Activated T-helper 2 cell treated with anti-CD3 and anti-CD28 coated beads, Interferon-gamma antibody, Interleukin-2, Interleukin-4, amounts not matched to agents 10 μg/mL and 5 μg/mL and 100 μg/mL, durations not matched to agents 14 hours and 24 hours and 36 hours (primary cell): ENCODE data around the gene TEPSIN. TPM values are rescaled to one million over a fixed set of nuclear protein-coding genes. Genes with fewer than 3 reads are reported as not detected.

Source experiments
- DNase-seq: peaks from one replicate; pipeline ENCODE4 v3.0.0; 2021; ENCODE audit warnings: low spot score
- H3K27ac Mint-ChIP-seq: one replicate; pipeline ENCODE4 v1.8.0; 2021; ENCODE audit warnings: mixed read lengths
- H3K27me3 Mint-ChIP-seq: one replicate; pipeline ENCODE4 v1.8.0; 2021; ENCODE audit warnings: low read depth, mixed read lengths
- H3K36me3 Mint-ChIP-seq: one replicate; pipeline ENCODE4 v1.8.0; 2021; ENCODE audit warnings: low read depth, mixed read lengths
- H3K4me1 Mint-ChIP-seq: one replicate; pipeline ENCODE4 v1.8.0; 2021; ENCODE audit warnings: low read depth, mixed read lengths
- H3K4me3 Mint-ChIP-seq: one replicate; pipeline ENCODE4 v1.8.0; 2021; ENCODE audit warnings: low read depth, mild to moderate bottlenecking, moderate library complexity, mixed read lengths
- H3K9me3 Mint-ChIP-seq: one replicate; pipeline ENCODE4 v1.8.0; 2021; ENCODE audit warnings: mixed read lengths
- intact Hi-C: fragments of 100-400 bp; cut with micrococcal nuclease; formaldehyde crosslinking; loops from one replicate; pipeline ENCODE4 v1.15.1; 2023
- total RNA-seq: library from RNA; stranded (reverse); gene quantifications from 2 replicates; pipeline ENCODE4 v1.2.3, GENCODE V29; 2022

The TEPSIN gene
- total RNA-seq, 1 donor from 2014 or later: 39.1 TPM

DNA sequence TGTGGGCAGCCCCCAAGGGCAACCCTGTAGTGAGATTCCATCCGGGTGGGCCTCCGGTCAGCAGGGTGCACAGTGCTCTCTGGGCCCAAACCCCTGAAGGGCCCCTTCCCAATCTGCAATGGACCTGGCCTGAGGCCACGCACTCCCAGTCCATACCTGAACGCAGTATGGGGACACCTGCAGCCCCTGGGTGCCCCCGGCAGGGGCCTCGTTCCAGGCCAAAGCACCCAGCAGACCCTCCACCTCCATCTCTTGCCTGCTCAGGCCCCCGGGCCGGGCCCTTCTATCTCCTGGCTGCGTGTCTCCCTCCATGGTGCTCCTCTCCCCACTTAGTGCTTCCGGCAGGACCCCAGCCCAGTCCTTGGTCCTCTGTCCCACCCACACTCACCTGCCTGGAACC lies 55.5 kb downstream of the TEPSIN start:
- intact Hi-C loops: no loop called here
- Mint-ChIP-seq H3K4me1 (no peaks in the 10 kb centered on the region), H3K36me3 (no peaks in the 10 kb centered on the region), H3K4me3 (no peak overlapping the region), H3K9me3 (no peaks in the 10 kb centered on the region), H3K27ac (no peak overlapping the region), H3K27me3 (no peaks in the 10 kb centered on the region)
- no peak for DNase-seq

DNA sequence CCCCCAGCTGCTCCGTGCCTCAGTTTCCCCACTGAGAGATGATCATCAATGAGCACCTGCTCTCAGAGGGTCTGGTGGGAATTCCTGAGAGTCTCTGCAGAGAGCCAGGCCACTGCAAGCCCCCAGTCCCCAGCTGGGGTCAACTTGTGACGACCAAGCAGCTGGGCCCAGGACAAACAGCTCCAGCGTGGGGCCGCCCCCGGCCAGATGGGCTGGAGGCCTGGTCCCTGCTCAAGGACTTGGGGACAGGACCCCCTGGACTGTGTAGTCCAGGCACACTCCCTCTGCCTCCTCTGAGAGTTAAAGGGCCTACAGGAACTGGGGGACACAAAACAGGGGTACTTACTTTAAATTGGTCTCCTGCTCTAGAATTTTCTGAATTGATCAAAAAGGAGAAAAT lies 56.3 kb downstream of the TEPSIN start:
- Mint-ChIP-seq H3K4me3 (no peak overlapping the region), H3K36me3 (no peaks in the 10 kb centered on the region), H3K4me1 (no peaks in the 10 kb centered on the region), H3K27me3 (no peaks in the 10 kb centered on the region), H3K9me3 (no peaks in the 10 kb centered on the region), H3K27ac (no peak overlapping the region)
- DNase-seq: no peak
- intact Hi-C loops: no loop called here

DNA sequence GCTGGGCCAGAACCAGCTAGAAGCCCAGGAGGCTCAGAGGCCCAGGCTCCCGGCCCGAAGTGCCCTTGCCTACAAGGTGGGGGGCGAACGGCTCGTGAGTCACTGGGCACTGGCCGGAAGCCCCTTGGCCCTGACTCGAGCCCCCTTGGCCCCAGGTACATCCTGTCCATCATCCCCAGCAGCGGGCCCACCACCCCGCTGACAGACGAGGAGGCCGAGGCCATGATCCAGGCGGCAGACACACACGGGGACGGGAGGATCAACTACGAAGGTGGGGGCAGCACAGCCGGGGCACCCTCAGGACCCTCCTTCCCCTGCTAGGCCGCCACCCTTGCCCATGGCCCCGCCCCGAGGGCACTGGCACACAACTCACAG lies 57.1 kb downstream of the TEPSIN start:
- H3K36me3 Mint-ChIP-seq: no peaks in the 10 kb centered on the region
- intact Hi-C loops: no loop called here

DNA sequence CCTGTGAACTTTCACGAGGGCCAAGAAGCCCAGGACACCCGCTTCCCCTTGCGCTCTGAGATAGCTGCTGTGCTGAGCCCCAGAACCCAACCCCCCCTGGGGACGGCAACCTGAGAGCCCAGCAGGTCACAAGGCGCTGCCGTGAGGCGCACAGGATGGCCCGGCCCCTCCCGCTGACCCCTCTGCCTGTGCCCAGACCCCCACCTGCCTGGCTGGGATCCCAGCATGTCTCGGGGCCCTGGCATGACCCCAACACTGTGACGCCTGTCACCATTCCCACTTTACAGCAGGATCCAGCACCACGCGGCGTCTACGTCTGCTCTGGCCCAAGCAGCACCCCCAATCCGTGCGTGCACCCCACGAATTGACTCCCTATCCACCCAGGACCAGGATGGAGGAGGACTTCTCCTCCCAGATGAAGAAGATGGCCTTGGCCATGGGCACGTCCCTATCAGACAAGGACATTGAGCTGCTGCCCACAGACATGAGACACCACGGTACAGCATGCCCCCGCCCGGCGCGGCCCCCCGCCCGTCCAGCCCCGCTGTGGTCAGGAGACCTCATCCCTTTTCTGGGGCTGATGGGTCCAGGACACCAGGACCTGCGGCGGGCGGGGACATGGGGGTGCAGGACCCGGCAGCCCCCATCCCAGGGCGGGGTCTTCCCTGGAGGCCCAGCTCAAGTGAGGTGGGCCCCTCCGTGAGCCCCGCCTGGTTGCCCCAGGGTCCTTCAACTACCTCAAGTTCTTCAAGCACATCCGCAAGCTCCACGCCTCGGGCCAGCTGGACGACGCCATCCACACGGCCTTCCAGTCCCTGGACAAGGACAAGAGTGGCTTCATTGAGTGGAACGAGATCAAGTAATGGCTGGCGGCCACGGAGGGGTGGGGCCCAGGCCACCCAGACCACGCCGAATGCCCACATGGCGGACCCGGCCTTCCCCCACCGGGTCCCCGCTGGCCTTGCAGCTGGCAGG lies 57.7 kb downstream of the TEPSIN start:
- Mint-ChIP-seq H3K27ac (no peak overlapping the region), H3K4me1 (no peaks in the 10 kb centered on the region), H3K4me3 (no peak overlapping the region), H3K27me3 (no peaks in the 10 kb centered on the region), H3K9me3 (no peaks in the 10 kb centered on the region), H3K36me3 (no peaks in the 10 kb centered on the region)
- intact Hi-C loops: no loop called here
- DNase-seq: no peak

More for the DNA sequence above, 57.1 kb downstream of the TEPSIN start:
- Mint-ChIP-seq H3K4me3 (no peak overlapping the region), H3K27ac (no peak overlapping the region), H3K27me3 (no peaks in the 10 kb centered on the region), H3K4me1 (no peaks in the 10 kb centered on the region), H3K9me3 (no peaks in the 10 kb centered on the region)
- DNase-seq: no peak

DNA sequence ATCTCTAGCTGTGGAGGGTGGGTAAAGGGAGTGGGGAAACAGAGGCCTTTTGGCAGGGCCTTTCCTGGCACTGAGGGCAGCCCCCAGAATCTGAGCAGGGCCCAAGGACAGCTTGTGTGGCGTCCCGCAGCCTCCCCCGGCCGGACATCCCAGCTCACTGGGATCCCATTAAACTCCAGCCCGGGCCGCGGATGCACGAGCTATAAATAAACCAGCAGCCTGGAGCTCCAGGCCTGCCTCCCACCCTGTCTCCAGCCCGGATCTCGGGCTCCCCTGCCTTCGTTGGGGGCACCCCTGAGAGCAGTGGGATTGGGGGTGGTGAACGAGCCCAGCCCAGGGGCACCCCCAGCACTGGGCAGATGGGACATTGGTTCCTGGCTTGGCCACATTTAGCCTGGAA lies 59.0 kb downstream of the TEPSIN start:
- no peak overlapping the region for H3K4me3 Mint-ChIP-seq
- DNase-seq: no peak
- H3K4me1 Mint-ChIP-seq: no peaks in the 10 kb centered on the region
- intact Hi-C loops: no loop called here
- no peak overlapping the region for H3K27ac Mint-ChIP-seq
- peaks cover 2% of the 10 kb centered on the region for H3K27me3 Mint-ChIP-seq
- no peaks in the 10 kb centered on the region for H3K36me3 Mint-ChIP-seq
- no peaks in the 10 kb centered on the region for H3K9me3 Mint-ChIP-seq

DNA sequence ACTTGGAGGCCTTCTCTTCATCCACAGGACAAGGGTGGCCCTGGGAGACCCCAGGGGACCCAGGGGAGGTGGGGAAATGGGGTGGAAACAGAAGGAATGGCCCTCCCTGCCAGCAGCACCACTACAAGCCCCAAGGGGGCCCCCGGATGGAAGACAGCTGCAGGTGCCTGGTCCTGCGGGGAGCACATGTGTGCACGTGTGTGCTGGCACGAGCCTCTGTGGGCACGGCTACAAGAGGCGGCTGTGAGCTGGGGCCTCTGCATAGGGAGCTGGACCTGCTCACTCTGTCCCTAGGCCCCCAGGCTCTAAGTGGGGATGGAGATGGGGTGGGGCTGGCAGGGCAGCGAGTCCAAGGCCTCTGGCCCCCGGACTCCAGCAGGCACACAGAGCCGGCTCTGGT lies 59.6 kb downstream of the TEPSIN start:
- Mint-ChIP-seq H3K27me3 (peaks cover 2% of the 10 kb centered on the region), H3K9me3 (no peaks in the 10 kb centered on the region), H3K4me1 (no peaks in the 10 kb centered on the region), H3K27ac (no peak overlapping the region), H3K4me3 (no peak overlapping the region), H3K36me3 (no peaks in the 10 kb centered on the region)
- DNase-seq: no peak
- intact Hi-C loops: no loop called here

Other genes starting within 250 kb of the TEPSIN start
- gene CHMP6, start 247.2 kb downstream of the TEPSIN start, total RNA-seq: 29.5 and 36.9 TPM in 2 replicates
- 5.3 TPM in 2 replicates for gene BAIAP2, start 203.9 kb downstream of the TEPSIN start, total RNA-seq
- not detected in 2 replicates for gene PVALEF, start 73.5 kb downstream of the TEPSIN start, total RNA-seq
- gene AATK, start 72.8 kb downstream of the TEPSIN start, total RNA-seq: 0.48 and 0.89 TPM in 2 replicates
- gene CEP131, start 16.1 kb downstream of the TEPSIN start, total RNA-seq: 14.0 and 14.8 TPM in 2 replicates
- gene NDUFAF8, start 263 bp upstream of the TEPSIN start, total RNA-seq: 57.7 and 58.1 TPM in 2 replicates
- gene SLC38A10, start 56.3 kb upstream of the TEPSIN start, total RNA-seq: 102 and 116 TPM in 2 replicates
- gene BAHCC1, start 156.4 kb upstream of the TEPSIN start, total RNA-seq: 0.90 and 0.91 TPM in 2 replicates